ENCODE measurements around the gene CCDC54.
"Not testable (repeated sequence)": the region's sequence is repeated elsewhere in the genome, so short reads cannot be mapped to it uniquely, and the experiment has no call there.

CCDC54 gene

DNA sequence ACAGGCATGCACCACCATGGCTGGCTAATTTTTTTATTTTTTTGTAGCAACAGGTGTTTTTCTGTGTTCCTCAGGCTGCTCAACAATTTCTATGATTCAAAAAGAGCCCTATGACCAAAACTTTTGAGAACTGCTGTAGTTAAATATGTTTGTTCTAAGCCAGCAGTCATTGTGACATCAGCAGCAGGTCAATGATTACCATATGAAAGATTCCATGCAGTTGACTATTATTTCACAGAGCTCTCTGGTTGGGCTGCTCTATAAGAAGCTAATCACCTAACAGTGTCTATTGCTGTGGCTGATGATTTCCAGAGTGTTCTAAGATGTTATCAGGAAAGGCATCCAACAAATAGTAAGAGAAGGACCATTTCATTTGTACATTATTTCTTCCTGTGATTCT is at the start of gene CCDC54:
Gene CCDC54 (plus strand): TSS at position 289 of the 400 bp plus-strand sequence. CDS start 149 bp downstream, outside the sequence.
- no peak for DNase-seq

DNA sequence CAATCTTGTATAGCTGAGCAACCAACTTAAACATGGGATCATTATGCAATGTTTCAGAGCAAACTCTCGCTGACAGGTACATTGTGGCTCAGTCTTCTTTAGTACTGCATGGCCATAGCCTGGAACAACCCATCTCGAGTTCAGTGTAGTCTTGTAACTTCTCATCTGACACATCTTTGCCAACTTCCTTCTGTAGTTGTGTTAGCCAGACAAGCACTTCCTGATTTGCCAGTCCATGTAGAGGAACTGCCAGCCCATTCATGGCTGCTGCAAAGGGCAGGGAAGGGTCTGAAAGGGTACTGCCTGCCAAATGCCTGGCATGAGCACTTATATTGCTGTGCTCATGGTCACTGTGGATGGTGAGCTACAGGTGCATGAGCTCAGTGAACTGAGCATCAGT is 49.2 kb upstream of the CCDC54 start:
- no peak for DNase-seq

DNA sequence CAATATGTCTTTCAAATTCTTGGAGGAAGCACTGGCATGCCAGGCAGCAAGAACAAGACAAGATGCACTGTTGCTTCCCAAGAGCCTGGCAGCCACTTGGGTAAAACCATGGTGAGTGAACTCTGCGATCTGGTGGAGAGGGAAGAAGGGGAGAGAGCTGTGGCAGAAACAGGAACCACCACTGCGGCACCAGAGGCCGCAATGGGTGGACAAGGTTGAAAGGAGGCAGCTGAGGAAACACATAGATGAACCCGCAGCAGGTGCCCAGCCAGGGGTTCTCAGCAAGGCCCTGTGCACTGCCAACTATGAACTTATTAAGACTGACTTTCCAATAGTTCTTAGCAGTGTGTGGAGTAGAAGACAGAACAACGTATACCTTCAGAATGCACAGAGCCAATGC is 48.2 kb upstream of the CCDC54 start:
- no peak for DNase-seq

DNA sequence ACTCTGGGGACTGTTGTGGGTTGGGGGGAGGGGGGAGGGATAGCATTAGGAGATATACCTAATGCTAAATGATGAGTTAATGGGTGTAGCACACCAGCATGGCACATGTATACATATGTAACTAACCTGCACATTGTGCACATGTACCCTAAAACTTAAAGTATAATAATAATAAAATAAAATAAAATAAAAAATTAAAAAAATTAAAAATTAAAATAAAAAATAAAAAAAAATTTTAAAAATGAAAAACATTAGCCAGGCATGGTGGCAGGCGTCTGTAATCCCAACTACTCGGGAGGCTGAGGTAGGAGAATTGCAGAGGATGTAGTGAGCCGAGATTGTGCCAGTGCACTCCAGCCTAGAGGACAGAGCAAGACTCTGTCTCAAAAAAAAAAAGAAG is 37.5 kb upstream of the CCDC54 start:
- DNase-seq, result not testable (repeated sequence)

DNA sequence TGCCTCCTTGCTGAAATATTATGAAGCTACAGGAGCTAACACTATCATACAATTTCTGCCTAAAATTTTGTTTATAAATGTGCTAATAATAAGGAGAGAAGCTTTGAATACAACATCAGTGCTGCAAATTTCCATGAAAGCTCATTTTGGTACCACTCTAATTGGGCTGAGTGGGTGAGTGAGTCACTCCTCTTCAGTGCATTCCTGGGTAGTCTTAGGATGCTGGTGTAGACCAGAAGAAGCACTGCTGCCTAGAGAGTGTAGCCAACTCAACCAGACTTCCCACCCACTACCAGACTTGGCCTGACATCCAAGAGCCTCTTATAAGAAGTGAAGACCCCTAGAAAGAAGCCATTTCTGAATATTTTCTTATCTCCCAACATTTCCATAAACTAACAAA is 32.5 kb upstream of the CCDC54 start:
- DNase-seq, result no peak

DNA sequence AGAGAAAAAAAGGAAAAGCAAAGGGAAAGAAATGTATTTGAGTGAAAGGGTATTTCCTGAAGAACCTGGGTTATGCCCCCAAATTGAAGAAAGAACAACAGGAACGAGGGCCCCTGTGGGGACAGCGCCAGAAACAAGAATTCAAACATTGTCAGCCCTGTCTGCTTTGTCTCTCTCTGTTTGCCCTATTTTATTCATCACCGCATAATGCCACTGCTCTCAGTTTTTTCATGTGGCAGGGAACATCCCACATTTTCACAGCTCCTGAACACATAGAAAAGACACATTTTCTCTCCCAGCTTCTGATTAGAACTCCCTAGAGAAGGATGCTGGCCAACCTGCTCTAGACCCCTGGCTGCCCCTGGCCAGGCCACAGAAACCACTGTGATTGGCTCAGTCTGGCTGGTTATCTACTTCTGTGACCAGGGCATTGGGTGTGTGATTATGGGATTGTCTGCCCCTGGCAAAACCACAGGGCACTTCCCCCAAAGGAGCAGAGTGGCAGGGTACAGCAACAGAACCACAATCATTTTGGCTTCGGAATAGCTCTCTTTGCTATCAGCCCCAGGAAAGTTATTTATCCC is 31.3 kb upstream of the CCDC54 start:
- no peak for DNase-seq

DNA sequence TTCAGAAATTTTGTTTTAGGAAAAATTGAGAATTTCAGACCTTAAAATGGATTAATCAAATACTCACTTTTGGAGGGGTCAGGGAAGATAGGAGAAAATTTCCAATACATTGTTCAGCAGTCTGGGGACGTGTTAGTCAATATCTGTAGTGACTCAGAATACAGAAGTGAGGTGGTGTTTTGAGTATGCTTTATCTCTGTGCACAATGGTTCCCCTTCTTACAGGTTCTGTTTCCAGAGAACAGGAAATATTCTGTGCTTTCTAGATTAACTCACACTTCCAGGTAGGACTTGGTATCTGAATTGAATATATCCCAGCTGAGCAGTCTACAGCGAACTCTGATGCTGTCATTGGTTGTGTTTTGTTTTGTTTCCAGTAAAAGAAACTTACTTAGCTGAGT is 30.7 kb upstream of the CCDC54 start:
- DNase-seq, result no peak

DNA sequence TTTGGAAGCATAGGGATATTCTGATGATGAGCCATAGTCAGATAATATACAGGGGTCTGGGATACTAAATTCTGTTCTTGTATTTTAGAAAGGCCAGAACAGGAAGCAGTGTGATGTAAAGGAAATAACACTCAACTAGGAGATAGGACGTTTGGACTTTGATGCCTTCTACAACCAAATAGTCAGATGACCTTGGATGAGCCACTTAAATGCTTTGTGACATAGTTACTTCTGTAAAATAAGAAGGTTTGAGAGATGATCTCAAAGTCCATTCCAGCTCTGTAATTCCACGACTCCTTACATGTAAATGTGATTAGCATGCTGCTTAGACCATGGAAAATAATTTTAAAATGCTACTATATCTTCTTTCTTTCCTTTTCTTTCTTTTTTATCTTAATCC is 29.5 kb upstream of the CCDC54 start:
- DNase-seq, result no peak

DNA sequence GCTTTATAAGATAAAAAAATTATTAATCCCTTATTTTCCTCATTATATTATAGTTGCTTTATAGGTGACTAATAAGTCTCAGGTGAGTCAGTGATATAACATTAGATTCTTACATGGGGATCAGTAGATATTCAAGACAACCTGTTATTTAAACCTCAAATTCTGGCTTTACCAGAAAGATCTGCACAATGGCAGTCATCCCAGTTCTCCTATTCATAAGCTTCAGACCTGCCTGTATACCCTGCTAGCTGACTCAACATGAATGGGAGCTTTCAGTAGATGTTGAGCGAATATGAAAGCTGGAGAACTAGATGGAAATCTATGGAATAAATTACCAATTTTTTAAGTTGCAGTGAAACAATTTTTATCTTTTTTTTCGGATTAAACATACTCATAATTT is 20.5 kb upstream of the CCDC54 start:
- DNase-seq, result no peak

DNA sequence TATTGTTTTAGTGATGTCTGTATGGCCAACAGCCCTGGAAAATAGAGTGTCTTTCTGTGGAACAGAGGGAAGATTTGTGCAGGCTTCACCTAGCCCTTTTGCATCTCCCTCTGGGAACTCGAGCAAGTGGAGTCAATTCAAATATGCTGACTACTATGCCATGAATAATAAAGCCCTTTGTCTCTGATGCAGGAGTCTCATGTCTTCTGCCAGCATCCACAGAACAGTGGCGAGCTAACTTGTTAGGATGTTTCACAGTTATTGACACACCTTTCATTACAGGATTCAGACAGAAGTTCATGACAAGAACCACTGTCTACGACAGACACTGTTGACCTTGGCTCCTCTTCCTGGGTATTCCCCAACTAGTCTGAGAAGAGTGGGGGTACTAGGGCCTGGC is 15.6 kb upstream of the CCDC54 start:
- no peak for DNase-seq

DNA sequence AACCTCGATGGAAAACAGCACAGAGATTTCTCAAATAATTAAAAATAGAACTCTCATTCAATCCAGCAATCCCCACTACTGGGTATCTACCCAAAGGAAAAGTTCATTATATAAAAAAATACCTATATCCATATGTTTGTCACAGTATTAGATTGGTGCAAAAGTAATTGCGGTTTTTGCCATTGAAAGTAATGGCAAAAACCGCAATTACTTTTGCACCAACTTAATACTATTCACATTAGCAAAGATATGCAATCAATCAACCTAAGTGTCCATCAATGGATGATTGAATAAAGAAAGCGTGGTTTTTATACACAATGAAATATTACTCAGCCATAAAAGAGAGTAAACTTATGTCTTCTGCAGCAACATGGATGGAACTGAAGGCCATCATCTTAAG is 12.2 kb upstream of the CCDC54 start:
- no peak for DNase-seq

DNA sequence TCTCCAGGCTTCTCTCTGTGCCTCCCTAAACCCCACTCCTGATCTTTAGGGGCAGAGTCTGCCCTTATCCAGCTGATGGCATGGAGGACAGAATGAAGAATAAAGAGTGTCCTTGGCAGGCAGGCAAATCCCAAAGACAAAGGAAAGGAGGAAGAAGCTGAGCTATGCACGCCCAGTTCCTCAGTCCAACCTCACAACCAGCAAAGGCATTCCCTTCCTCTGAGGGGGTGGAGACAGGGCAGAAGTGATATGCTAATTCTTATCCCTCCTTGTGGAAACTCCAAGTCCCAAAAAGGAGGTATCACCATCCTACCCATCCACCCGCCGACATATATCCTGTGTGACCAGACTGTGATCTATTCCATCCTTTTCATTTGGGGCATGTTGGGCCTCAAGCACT is 10.5 kb upstream of the CCDC54 start:
- no peak for DNase-seq

DNA sequence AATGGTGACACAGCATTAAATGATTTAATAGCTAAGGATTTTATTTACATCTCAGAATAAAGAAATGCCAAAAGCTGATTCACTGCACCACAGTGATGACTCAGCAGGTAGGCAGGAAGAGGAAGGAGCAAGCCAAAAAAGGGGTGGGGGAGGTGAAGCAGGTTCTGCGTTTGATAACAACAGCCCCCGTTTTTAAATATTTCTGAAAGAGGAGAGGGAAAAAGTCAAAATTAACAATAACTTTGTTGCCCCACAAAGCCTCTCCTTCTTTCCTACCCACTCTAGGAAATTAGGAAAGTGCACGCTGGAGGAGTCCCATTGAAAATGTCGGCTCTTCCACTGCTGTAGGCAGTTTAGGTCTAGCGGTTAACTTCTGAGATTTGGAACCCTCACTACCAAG is 9.9 kb upstream of the CCDC54 start:
- DNase-seq, result peak; percentile 2

DNA sequence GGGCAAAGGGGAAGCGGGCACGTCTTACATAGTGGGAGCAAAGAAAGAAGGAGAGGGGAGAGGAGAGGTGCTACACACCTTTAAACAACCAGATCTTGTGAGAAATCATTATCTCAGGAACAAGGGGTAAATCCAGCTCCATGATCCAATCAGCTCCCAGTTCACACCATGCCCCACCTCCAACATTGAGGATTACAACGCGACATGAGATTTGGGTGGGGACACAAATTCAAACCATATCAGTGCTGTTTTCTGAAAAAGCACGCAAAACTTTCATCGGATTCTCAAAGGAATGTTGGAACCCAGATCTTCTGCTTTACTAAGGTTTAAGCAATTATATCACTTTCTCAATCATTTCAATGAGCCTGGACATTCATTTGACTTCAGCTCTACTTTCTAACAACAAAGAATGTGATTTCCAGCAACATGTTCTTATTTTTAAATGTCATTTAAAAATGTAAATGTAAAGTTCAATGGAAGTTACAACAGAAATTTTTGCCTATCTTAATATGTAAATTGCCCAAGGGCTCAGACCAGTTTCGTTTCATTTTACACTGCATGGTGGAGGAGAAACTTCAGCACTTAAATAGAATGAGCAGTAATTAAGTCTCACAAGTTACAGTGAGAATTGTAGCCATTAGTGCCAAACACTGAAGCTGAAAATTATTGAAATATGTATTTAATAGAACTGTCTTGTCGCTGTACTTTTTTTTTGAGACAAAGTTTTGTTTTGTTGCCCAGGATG is 8.4 kb upstream of the CCDC54 start:
- no peak for DNase-seq

DNA sequence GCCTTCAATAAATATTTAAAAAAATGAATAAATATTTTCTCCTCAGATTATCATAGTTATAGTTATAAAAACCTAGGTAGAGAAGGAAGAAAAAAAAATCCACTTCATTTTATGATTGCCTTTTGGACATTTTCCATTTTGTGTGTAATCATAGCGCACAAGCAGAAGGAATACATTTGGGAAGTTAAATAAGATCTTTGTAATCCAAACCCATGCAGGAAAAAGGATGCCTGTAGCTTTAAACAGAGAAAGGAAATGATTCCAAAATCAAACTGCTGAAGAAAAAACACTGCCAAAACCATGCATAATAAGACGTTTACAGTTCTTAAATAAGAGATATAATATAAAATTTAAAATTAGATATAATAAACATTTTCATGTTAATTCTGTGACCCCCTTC is 7.4 kb upstream of the CCDC54 start:
- DNase-seq, result no peak

DNA sequence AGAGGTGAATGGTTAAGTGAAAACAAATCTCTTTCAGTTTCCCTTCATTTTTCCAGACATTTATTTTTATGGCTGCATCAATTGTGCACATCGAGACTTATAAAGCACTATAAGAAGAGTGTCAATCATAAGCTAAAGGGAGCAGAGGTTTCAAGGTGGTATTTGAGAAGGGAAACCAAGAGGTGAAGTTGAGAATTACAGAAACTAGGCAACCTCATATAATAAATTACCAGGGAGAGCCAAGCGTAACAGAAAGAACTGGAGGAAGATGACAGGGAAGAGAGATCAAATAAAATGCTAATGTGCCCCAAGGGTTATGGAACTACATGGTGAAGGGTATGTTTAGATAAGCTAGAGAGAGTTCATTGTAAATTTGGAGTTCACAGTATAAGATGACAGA is 6.3 kb upstream of the CCDC54 start:
- no peak for DNase-seq

DNA sequence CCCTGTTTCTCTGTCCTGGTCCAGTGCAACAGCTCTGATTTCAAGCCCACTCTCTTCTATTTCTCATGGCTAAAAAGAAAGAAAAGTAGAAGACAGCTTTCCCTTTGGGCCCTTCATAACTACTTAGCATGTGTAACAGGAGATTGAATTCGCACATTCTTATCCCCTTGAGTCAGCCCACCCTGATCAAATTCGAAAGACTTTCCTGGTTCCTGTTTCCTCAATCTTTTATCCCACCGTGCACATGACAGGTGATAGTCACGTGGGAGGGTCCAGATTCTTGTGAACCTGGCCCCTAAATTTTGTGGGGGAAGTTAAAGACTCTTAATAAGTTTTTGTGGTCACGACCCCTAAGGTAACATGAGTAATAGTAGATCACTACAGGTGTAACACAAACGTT is 4.7 kb upstream of the CCDC54 start:
- no peak for DNase-seq

DNA sequence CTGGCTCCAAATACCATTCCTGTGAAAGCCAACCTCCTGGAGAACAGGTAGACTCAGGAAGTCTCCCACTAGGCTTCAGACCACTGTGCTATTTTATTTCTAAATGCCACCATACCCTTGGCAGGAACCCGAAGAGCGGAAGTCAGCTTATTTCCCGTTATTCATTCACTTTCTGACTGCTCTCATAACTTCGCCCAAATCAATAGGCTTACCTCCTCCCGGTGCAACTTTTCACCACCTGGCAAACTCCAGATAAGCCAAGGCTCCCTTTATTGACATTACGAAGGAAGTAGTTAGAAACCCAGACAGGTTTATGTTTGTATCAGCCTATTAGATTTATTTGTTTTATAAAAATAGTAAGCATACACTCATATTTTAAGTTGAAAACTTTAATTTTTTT is 3.3 kb upstream of the CCDC54 start:
- no peak for DNase-seq

DNA sequence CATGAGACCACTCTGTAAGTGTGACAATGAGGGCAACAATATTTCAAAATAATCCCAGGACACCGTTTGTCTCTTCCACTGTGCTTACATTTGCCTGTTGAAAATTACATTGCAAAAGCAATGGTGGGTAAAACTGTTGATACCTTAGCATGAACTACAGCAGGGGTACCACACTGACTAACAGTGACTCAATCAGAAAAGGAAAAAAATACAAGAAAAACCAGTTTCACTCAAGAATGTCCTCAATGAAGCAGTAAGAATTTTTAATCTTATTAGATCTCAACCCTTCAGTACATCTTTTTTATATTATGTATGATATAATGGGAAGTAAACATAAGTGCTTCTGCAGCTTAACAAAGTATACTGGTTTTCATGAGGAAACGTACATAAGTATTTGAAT is 1.6 kb upstream of the CCDC54 start:
- no peak for DNase-seq

DNA sequence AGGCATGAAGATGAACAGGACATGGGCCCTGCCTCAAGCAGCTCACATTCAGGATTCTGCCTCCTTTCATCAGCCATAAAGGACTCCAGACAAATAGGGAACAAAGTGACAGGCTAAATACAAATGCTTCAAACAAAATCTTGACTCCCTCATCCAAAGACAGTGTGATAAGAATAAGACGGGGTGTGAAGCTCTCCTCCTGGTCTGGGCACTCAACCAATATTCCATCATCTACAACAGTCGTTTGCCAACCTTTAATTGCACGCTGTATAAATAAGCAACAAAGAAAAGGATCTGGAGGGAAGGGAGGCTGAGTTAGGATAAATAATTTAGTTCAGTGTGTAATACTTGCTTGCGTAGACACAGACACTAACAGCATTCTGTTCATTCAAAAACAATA is 5.4 kb downstream of the CCDC54 start:
- DNase-seq, result no peak

DNA sequence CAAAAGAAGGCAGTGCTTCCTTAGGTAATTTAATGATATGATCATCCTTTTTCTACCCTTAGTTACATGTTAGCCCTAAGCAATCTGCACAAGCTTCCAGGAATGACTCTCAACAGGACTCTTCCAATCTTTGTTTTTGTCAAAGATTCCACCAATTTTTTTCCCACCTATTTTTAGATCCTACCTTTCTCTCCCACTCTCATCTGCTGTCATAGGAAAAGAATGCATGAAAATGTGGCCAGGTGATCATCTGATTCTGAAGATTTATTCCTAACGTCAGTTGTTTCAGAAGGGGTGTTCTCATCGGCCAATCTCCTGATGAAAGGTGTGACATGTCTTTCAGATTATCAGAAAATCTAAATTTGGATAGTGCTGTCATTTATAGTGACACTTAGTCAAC is 7.2 kb downstream of the CCDC54 start:
- no peak for DNase-seq

DNA sequence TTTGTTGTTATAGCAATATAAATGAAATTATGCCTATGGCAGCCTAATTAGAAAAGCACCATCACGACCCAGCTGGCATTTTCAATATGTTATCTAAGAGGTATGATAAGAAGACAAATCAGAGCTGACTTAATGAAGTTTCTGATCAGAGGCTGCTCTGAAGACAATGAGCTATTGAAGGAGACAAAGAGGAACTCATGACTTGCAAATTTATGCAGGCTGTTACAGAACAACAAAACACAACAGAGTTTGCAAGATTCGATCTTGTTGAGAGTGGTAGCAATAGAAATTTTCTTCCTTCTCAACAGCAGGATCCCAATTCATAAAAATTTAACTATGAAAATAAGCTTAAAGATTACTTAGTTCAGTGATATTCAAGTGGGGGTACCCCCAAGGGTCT is 7.7 kb downstream of the CCDC54 start:
- no peak for DNase-seq

DNA sequence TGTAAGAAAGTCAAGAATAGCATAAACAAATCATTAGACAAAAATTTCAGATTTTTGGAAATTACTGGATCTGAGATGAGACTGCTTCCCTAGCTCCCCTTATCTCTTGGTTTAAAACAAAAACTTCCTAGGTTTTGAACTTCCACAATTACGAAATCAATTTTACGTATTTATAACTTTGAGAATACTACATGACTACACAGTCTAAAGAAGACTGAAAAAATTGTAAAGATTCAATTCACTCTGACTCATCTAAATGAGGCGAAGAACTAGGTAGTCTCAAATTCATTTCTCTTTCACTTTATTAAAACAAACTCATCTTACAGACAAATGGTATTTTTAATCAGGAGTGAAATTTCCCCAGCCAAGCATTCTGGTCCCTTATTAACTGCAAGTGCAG is 10.3 kb downstream of the CCDC54 start:
- DNase-seq, result no peak

DNA sequence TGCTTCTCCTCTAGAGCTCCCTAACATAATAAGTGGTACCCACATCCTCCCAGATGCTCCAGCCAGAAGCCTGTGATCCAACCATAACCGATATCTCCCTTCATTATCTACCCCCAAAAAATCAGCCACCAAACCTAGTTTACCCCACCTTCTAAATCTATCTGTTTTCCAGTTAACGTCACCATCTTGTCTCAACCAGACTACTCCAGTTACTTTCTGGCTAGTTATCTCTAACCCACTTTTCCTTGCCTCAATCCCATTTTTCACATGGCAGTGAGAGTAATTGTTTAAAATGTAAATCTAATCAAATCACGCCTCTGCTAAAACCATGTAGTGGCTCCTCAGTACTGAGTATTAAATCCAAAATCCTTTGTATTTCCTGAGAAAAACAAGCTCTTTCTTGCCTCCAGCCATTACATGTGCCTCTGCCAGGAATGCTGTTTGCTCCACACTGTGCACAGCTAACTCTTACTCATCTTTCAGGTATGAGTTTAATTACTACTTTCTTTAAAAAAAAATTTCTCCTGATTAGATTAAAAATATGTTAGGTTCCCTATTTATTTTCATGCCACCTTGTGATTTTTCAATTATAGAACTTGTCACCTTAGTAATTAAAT is 15.4 kb downstream of the CCDC54 start:
- DNase-seq, result no peak

DNA sequence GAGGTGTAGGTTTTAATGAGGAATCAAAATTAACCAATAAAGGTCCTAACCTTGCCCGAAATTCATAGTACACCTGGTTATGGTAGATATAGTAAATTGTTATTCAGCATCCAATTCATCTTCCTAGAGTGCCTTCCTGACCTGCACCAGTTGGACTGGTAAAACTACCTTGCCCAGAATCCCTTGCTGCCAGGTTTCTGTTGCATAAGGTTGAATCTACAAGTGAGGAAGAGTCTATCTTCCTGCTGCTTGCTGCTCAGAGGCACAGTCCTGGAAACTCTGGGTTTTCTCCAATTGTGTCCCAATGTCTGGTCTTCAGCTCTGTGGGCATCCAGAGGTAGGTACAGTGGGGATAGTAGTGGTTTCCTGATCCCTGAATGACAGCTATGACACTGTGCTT is 17.3 kb downstream of the CCDC54 start:
- no peak for DNase-seq
